Astrocyte of the cerebellum (primary cell): Measurements from ENCODE around the gene SMARCA2.

Experiments used
- DNase-seq: peaks from one replicate; pipeline ENCODE4 v3.0.0-alpha.2; 2011; ENCODE audit warnings: low read depth
- H3K4me3 ChIP-seq: 2 replicates; pipeline ENCODE4 v1.5.1; 2011; ENCODE audit warnings: mild to moderate bottlenecking, low read depth, low read length, moderate library complexity
- in situ Hi-C: cut with HindIII; loops from 2 replicates; pipeline ENCODE4 v1.10.0; 2017; ENCODE audit warnings: low sequenced_read_pairs
- TF ChIP-seq, protein P1 (sequence below): IDR thresholded peaks from 2 replicates; pipeline ENCODE4 v1.5.1; 2012; ENCODE audit warnings: low read length, low read depth, moderate library complexity, mild to moderate bottlenecking; ENCODE audit errors: missing control alignments

Gene SMARCA2

DNA sequence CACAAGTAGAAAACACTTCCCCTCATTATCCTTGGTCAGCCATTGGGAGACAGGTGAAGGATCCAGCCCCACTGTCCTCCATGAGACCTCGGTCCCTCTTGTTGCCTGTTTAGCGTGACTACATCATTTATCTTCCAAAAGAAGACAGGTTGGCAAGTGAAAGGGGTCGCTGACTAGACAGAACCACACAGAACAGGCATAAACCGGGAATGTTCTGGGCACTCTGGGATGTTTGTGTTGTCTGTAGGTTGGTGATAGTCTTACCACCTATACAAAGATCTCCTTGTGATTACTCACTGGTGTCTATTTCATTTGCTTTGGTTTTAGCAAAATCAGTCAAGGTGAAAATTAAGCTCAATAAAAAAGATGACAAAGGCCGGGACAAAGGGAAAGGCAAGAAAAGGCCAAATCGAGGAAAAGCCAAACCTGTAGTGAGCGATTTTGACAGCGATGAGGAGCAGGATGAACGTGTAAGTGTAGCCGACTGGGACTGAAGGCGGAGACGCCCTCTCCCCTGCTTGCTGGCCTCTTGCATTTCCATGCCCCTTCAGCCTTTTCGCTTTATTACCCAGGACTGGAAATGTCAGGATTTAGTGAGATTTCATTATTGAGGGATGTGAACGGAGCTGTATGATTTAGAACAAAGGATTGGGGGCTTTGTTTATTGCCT is 175.9 kb downstream of the SMARCA2 start:
- H3K4me3 ChIP-seq: no peak overlapping the region
- TF ChIP-seq, protein P1, sequence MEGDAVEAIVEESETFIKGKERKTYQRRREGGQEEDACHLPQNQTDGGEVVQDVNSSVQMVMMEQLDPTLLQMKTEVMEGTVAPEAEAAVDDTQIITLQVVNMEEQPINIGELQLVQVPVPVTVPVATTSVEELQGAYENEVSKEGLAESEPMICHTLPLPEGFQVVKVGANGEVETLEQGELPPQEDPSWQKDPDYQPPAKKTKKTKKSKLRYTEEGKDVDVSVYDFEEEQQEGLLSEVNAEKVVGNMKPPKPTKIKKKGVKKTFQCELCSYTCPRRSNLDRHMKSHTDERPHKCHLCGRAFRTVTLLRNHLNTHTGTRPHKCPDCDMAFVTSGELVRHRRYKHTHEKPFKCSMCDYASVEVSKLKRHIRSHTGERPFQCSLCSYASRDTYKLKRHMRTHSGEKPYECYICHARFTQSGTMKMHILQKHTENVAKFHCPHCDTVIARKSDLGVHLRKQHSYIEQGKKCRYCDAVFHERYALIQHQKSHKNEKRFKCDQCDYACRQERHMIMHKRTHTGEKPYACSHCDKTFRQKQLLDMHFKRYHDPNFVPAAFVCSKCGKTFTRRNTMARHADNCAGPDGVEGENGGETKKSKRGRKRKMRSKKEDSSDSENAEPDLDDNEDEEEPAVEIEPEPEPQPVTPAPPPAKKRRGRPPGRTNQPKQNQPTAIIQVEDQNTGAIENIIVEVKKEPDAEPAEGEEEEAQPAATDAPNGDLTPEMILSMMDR: no peak
- in situ Hi-C loops: loop anchor here (5.0 kb wide), 1 partner anchor 36 kb away; no protein-coding TSS in a partner anchor
- no peak for DNase-seq

DNA sequence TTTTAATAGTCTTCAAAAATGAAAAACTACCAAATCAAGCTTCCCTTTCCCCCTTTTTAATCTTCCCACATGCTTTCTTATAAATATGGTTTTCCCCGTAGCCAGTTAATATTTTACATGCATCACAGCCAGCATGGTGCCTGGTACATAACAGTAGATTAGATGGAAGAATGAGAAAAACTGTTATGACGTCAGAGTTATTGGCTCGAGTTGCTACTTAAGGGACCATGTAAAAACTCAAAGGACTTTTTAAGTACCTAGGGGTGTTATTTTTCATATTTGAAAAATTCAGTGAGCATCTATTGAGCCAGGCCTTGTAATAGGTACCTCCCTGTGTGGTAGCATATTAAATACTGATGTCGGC is 176.4 kb downstream of the SMARCA2 start:
- DNase-seq: no peak
- TF ChIP-seq, protein P1: no peak
- in situ Hi-C loops: loop anchor here (5.0 kb wide), 1 partner anchor 36 kb away; no protein-coding TSS in a partner anchor
- H3K4me3 ChIP-seq: no peak overlapping the region

DNA sequence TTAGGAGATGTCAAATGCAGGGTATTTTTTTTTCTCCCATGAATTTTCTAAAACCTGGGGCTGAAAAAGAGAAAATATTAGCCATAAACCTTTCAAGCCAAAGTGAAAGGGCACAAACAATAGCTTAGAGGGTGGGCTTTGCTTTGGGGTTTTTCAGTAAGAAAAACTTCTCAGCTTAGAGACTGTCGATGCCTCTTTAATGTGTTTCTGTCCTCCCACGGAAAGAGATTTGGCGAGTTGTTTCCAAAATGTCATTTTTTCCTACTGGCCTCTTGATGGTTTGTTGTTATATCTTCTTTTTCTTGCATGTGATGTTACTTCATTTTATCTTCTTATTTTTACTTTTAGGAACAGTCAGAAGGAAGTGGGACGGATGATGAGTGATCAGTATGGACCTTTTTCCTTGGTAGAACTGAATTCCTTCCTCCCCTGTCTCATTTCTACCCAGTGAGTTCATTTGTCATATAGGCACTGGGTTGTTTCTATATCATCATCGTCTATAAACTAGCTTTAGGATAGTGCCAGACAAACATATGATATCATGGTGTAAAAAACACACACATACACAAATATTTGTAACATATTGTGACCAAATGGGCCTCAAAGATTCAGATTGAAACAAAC is 177.3 kb downstream of the SMARCA2 start:
- TF ChIP-seq, protein P1: no peak
- no peak overlapping the region for H3K4me3 ChIP-seq
- DNase-seq: no peak
- in situ Hi-C loops: loop anchor here (5.0 kb wide), 1 partner anchor 35 kb away; no protein-coding TSS in a partner anchor

DNA sequence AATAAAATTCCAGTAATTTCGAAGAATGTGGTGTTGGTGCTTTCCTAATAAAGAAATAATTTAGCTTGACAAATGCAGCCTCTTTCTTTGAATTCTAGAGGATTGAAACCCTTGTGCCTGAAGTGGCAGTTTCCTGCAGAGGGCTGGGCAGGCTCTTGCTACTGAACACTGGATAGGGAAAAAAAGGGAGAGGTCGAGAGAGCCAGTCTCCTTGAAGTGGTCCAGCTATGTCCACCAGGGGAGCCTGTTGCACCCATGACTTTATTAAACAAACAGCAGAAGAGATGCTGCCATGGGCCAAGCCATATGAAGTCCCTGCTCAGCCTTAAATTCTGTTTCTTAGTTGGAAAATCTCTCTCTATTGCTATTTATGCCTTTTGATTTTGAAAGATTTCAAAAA is 178.4 kb downstream of the SMARCA2 start:
- TF ChIP-seq, protein P1: no peak
- no peak for DNase-seq
- in situ Hi-C loops: loop anchor here (5.0 kb wide), 1 partner anchor 34 kb away; no protein-coding TSS in a partner anchor
- no peak overlapping the region for H3K4me3 ChIP-seq

DNA sequence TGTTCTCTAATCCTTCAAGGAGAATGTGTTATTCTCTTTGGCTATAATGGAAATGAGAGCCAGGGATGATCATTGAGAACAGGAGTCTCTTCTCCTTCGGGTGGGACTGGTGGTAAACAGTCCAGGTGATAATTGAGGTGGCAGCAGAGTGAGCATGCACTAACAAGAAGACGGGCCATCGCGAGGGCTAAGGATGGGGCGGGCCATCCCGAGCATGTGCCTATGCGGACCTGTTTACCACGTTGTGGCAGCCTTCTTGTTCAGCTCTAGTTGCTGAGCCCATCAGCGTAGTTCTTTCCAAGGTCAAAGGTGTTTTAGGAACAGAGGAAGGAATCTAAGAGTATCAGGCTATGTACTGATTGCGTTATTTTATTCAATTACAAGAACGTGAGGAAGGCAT is 180.1 kb downstream of the SMARCA2 start:
- no peak overlapping the region for H3K4me3 ChIP-seq
- no peak for DNase-seq
- TF ChIP-seq, protein P1: no peak
- in situ Hi-C loops: no loop called here

DNA sequence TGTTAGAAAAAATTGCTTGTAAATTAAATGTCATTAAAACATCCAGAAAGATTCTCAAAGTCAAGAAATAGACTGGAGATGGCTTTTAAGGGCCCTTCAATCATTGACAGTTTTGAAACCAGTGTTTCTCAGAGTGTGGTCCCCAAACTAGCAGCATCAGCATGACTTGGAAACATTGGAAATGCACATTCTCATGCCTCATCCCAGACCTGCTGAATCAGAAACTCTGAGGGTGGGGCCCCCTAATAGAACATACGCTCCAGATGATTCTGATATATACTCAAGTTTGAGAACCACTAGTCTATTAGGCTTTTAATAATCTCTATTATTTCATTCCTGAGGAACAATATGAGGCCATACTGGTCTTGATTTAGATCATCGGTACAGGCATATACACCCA is 181.6 kb downstream of the SMARCA2 start:
- in situ Hi-C loops: no loop called here
- TF ChIP-seq, protein P1: no peak
- no peak for DNase-seq
- H3K4me3 ChIP-seq: no peak overlapping the region
